HCT116 (cell line): Measurements from ENCODE around the gene SRPRA. TPM values are rescaled to one million over a fixed set of nuclear protein-coding genes. Genes with fewer than 3 reads are reported as not detected.
A peak's percentile ranks its signal among the peaks of the same experiment; 100 is the strongest.

Experiments used
- ATAC-seq: fragments of 200-7000 bp; cut with Tn5 transposase; 2 replicates; pipeline ENCODE4 v1.9.1; 2020; ENCODE audit warnings: mild to moderate bottlenecking, moderate library complexity
- BruUV-seq: library from RNA; stranded (reverse); fragments of 400-500 nt; replicated peaks from 2 replicates; lab custom pipeline; 2021; lab: Mats Ljungman, UMichigan
- CTCF ChIA-PET: fragments of 300-600 bp; sonication (Branson Sonifier 250); formaldehyde crosslinking; loops from one replicate; lab custom pipeline; 2021; ENCODE audit warnings: antibody characterized with exemption; lab: Charles Lee
- POLR2A ChIA-PET: fragments of 300-600, 350-600 bp; sonication (Branson Sonifier 250); formaldehyde crosslinking; loops from one replicate; lab custom pipeline; 2021; ENCODE audit warnings: antibody characterized with exemption; lab: Charles Lee
- RAD21 ChIA-PET, 2 experiments: fragments of 300-600 bp; sonication (Branson Sonifier 250); formaldehyde crosslinking; loops; one replicate each; lab custom pipeline; 2023; ENCODE audit warnings: low total read pairs in 2 of 2; ENCODE audit not compliant: uncharacterized antibody in 2 of 2, unreplicated experiment in 2 of 2, low non-redundant PET in 1 of 2; lab: Charles Lee
- DNase-seq: peaks from one replicate; pipeline ENCODE4 v3.0.0-alpha.2; 2010; ENCODE audit warnings: low read depth, low spot score
- H2AFZ ChIP-seq: fragments of 200-600 bp; shearing (Covaris generic), sonication (generic); 2 replicates; pipeline ENCODE4 v1.6.1; 2017; ENCODE audit warnings: low read depth, mixed run types, mixed read lengths, antibody characterized with exemption, low read length; ENCODE audit not compliant: poor library complexity, severe bottlenecking
- H3K27ac ChIP-seq: 2 replicates; pipeline ENCODE4 v1.5.1; 2012; ENCODE audit warnings: low read depth, low read length
- H3K27me3 ChIP-seq: fragments of 200-600 bp; sonication (generic); 2 replicates; pipeline ENCODE4 v1.6.1; 2016; ENCODE audit warnings: mixed run types, low read length, mixed read lengths; ENCODE audit not compliant: insufficient read depth
- H3K36me3 ChIP-seq, 2 experiments: fragments of 200-500 bp in 1 of 2; fragments of 200-600 bp in 1 of 2; sonication (Bioruptor generic) in 1 of 2; sonication (generic) in 1 of 2; 2 replicates each; pipeline versions ENCODE4 v1.5.1 to v1.6.1; 2014 to 2016; ENCODE audit warnings: low read length in 2 of 2, inconsistent platforms in 1 of 2, mixed read lengths in 1 of 2, mixed run types in 1 of 2; ENCODE audit not compliant: insufficient read depth in 2 of 2, control insufficient read depth in 1 of 2
- H3K4me1 ChIP-seq, 2 experiments: fragments of 200-600 bp in 1 of 2; sonication (generic) in 1 of 2; 2 replicates each; pipeline versions ENCODE4 v1.5.1 to v1.6.1; 2012 to 2017; ENCODE audit warnings: low read length in 2 of 2, inconsistent platforms in 1 of 2, mild to moderate bottlenecking in 1 of 2, mixed read lengths in 1 of 2, mixed run types in 1 of 2, moderate library complexity in 1 of 2; ENCODE audit not compliant: insufficient read depth in 2 of 2, control insufficient read depth in 1 of 2
- H3K4me2 ChIP-seq: fragments of 200-600 bp; sonication (generic); 2 replicates; pipeline ENCODE4 v1.6.1; 2017; ENCODE audit warnings: mixed run types, low read length, mixed read lengths
- H3K4me3 ChIP-seq, 2 experiments: fragments of 200-600 bp in 1 of 2; sonication (generic) in 1 of 2; replicated peaks in 1 of 2; 2 replicates each; pipeline ENCODE4 v1.5.1; 2011 to 2016; ENCODE audit warnings: low read length in 2 of 2, control low read depth in 1 of 2, low read depth in 1 of 2, mild to moderate bottlenecking in 1 of 2, mixed read lengths in 1 of 2, mixed run types in 1 of 2
- H3K79me2 ChIP-seq: fragments of 200-600 bp; sonication (generic); 2 replicates; pipeline ENCODE4 v1.6.1; 2017; ENCODE audit warnings: mild to moderate bottlenecking, mixed run types, low read length, moderate library complexity, mixed read lengths; ENCODE audit not compliant: insufficient read depth
- H3K9ac ChIP-seq: fragments of 200-600 bp; sonication (generic); 2 replicates; pipeline ENCODE4 v1.6.1; 2016; ENCODE audit warnings: low read length, mixed read lengths
- H3K9me2 ChIP-seq: fragments of 200-600 bp; sonication (generic), shearing (Covaris generic); 2 replicates; pipeline ENCODE4 v1.6.1; 2017; ENCODE audit warnings: mixed run types, mild to moderate bottlenecking, moderate library complexity; ENCODE audit not compliant: insufficient read depth
- H3K9me3 ChIP-seq, 2 experiments: fragments of 200-500 bp in 1 of 2; fragments of 200-600 bp in 1 of 2; sonication (Bioruptor generic) in 1 of 2; sonication (generic) in 1 of 2; 2 replicates each; pipeline ENCODE4 v1.6.1; 2014 to 2017; ENCODE audit warnings: low read length in 2 of 2, mixed read lengths in 2 of 2, inconsistent platforms in 1 of 2, low read depth in 1 of 2, mild to moderate bottlenecking in 1 of 2, mixed run types in 1 of 2, moderate library complexity in 1 of 2; ENCODE audit not compliant: control insufficient read depth in 1 of 2, insufficient read depth in 1 of 2
- H4K20me1 ChIP-seq: fragments of 200-600 bp; sonication (generic), shearing (Covaris generic); 2 replicates; pipeline ENCODE4 v1.6.1; 2017; ENCODE audit warnings: mixed run types, mild to moderate bottlenecking, moderate library complexity; ENCODE audit not compliant: insufficient read depth
- CBX3 ChIP-seq: IDR thresholded peaks from 2 replicates; pipeline ENCODE4 v1.6.1; 2012; ENCODE audit warnings: low read depth
- CEBPB ChIP-seq: IDR thresholded peaks from 2 replicates; pipeline ENCODE4 v1.6.1; 2012; ENCODE audit warnings: low read depth
- CTCF ChIP-seq, 3 experiments: fragments of 200-600 bp in 1 of 3; sonication (generic) in 1 of 3; IDR thresholded peaks in 2 of 3; conservative IDR thresholded peaks in 1 of 3; 2 replicates each; pipeline ENCODE4 v1.5.1; 2012 to 2017; ENCODE audit warnings: low read depth in 2 of 3, low read length in 2 of 3, antibody characterized with exemption in 1 of 3, borderline replicate concordance in 1 of 3, control low read depth in 1 of 3, mild to moderate bottlenecking in 1 of 3, mixed read lengths in 1 of 3, mixed run types in 1 of 3, moderate library complexity in 1 of 3; ENCODE audit not compliant: insufficient read depth in 1 of 3
- EGR1 ChIP-seq: IDR thresholded peaks from 2 replicates; pipeline ENCODE4 v1.6.1; 2012; ENCODE audit warnings: low read depth
- ELF1 ChIP-seq: IDR thresholded peaks from 2 replicates; pipeline ENCODE4 v1.6.1; 2012; ENCODE audit warnings: low read depth, borderline replicate concordance
- EZH2 ChIP-seq: fragments of 200-600 bp; sonication (generic); IDR thresholded peaks from 2 replicates; pipeline ENCODE4 v1.6.1; 2017; ENCODE audit warnings: antibody characterized with exemption, mixed run types
- EZH2phosphoT487 ChIP-seq: fragments of 200-600 bp; IDR thresholded peaks from 2 replicates; pipeline ENCODE4 v1.6.1; 2018; ENCODE audit warnings: antibody characterized with exemption, borderline replicate concordance
- FOSL1 ChIP-seq: IDR thresholded peaks from 2 replicates; pipeline ENCODE4 v1.6.1; 2012; ENCODE audit warnings: low read depth
- POLR2A ChIP-seq: IDR thresholded peaks from 2 replicates; pipeline ENCODE4 v1.7.0; 2011; ENCODE audit warnings: borderline replicate concordance; ENCODE audit not compliant: insufficient read depth, insufficient read length; ENCODE audit errors: extremely low read depth
- POLR2AphosphoS5 ChIP-seq: IDR thresholded peaks from 2 replicates; pipeline ENCODE4 v1.6.1; 2011; ENCODE audit warnings: mild to moderate bottlenecking, low read depth, low read length, moderate library complexity
- RAD21 ChIP-seq: IDR thresholded peaks from 2 replicates; pipeline ENCODE4 v1.6.1; 2012; ENCODE audit warnings: low read depth, mild to moderate bottlenecking
- REST ChIP-seq: IDR thresholded peaks from 2 replicates; pipeline ENCODE4 v1.6.1; 2012; ENCODE audit warnings: low read depth
- SIN3A ChIP-seq: IDR thresholded peaks from 2 replicates; pipeline ENCODE4 v1.6.1; 2012; ENCODE audit warnings: low read depth
- SP1 ChIP-seq: IDR thresholded peaks from 2 replicates; pipeline ENCODE4 v1.6.1; 2012; ENCODE audit warnings: low read depth
- TCF7L2 ChIP-seq: IDR thresholded peaks from 2 replicates; pipeline ENCODE4 v1.7.0; 2011; ENCODE audit warnings: borderline replicate concordance, inconsistent platforms; ENCODE audit not compliant: insufficient read depth, insufficient read length; ENCODE audit errors: extremely low read depth
- YY1 ChIP-seq: IDR thresholded peaks from 2 replicates; pipeline ENCODE4 v1.6.1; 2011; ENCODE audit warnings: low read length, low read depth, moderate library complexity, mild to moderate bottlenecking; ENCODE audit not compliant: insufficient replicate concordance; ENCODE audit errors: extremely low read depth
- ZFX ChIP-seq: fragments of 450-650 bp; IDR thresholded peaks from 2 replicates; pipeline ENCODE4 v1.6.1; 2017
- ZNF274 ChIP-seq: fragments of 200-500 bp; sonication (Bioruptor generic); IDR thresholded peaks from 2 replicates; pipeline ENCODE4 v1.6.1; 2014; ENCODE audit warnings: mild to moderate bottlenecking, low read depth, low read length, inconsistent platforms
- intact Hi-C: fragments of 100-400 bp; cut with micrococcal nuclease; formaldehyde crosslinking; loops from 2 replicates; pipeline ENCODE4 v1.10.0; 2022
- total RNA-seq: library from RNA; stranded (reverse); gene quantifications from one replicate; pipeline ENCODE4 v1.2.1, GENCODE V29; 2021; ENCODE audit not compliant: unreplicated experiment
- TF ChIP-seq, protein P1 (sequence below): IDR thresholded peaks from 2 replicates; pipeline ENCODE4 v1.6.1; 2012
- TF ChIP-seq, protein P2 (sequence below): IDR thresholded peaks from 2 replicates; pipeline ENCODE4 v1.6.1; 2012

SRPRA gene
- total RNA-seq, 1 experiment from 2014 or later, result 74.5 TPM

DNA sequence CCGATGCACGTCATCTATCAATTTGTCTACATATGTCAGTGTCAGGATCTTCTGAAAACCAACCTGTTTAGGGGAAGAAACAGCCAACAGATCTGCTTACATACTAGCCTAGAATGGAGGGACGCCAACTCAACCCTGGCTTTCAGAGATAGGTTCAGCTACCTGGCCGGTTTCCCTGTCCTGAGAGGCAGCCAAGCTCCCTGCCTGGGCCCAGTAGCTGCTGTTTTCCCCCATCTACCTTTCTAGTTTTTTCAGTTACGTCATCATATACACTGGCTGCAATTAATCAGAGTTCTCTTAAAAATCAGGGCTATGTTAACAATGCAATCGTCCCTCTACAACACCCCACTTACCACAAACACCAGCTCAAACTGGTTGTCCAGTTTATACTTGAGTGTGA, 1.0 kb downstream of the SRPRA start:
- peak overlapping the region; percentile 86 for H3K4me2 ChIP-seq
- no peaks in the 10 kb centered on the region for H3K9me2 ChIP-seq
- intact Hi-C loops, result loop anchor here (2.0 kb wide), 1 partner anchor 57 kb away; the partner anchor contains the start of genes FAM118B and RPUSD4
- peak overlapping the region; percentile 95 to 99 for H3K4me3 ChIP-seq
- no peak for DNase-seq
- ChIA-PET RAD21 (no interaction called here), CTCF (no interaction called here), POLR2A (no interaction called here)
- H3K4me1 ChIP-seq, result peaks cover 3 to 20% of the 10 kb centered on the region in 2 experiments; a peak in 2 of 4 replicates
- TF ChIP-seq POLR2A, result no peak
- no peak for TF ChIP-seq RAD21
- TF ChIP-seq TCF7L2, result no peak
- TF ChIP-seq EGR1, result no peak
- TF ChIP-seq EZH2phosphoT487, result no peak
- TF ChIP-seq ZFX, result no peak
- TF ChIP-seq FOSL1, result no peak
- TF ChIP-seq YY1, result no peak
- no peak for TF ChIP-seq CEBPB
- no peak for TF ChIP-seq POLR2AphosphoS5
- no peak for TF ChIP-seq SP1
- TF ChIP-seq, protein P1, sequence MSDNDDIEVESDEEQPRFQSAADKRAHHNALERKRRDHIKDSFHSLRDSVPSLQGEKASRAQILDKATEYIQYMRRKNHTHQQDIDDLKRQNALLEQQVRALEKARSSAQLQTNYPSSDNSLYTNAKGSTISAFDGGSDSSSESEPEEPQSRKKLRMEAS, result no peak
- no peak for TF ChIP-seq SIN3A
- TF ChIP-seq EZH2, result no peak
- TF ChIP-seq, protein P2, sequence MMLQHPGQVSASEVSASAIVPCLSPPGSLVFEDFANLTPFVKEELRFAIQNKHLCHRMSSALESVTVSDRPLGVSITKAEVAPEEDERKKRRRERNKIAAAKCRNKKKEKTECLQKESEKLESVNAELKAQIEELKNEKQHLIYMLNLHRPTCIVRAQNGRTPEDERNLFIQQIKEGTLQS, result no peak
- no peak for TF ChIP-seq CBX3
- TF ChIP-seq REST, result no peak
- TF ChIP-seq CTCF (IDR thresholded peaks at IDR 0.05 in 2 of 3, conservative IDR thresholded peaks at IDR 0.05 in 1 of 3; ENCODE audit: borderline replicate concordance in 1 of 3, insufficient read depth in 1 of 3, low read depth in 2 of 3, low read length in 2 of 3), result no peak
- TF ChIP-seq ZNF274, result no peak
- TF ChIP-seq ELF1, result no peak
- TF ChIP-seq, all 23 proteins: peak for 0
- Histone ChIP-seq H3K27ac (peak overlapping the region; percentile 69; the same call in 1 of the 2 replicates), H2AFZ (no peak overlapping the region), H4K20me1 (no peaks in the 10 kb centered on the region), H3K9me3 (no peaks in the 10 kb centered on the region), H3K9ac (peak overlapping the region; percentile 95), H3K36me3 (peaks cover 31 to 45% of the 10 kb centered on the region in 2 experiments), H3K79me2 (peaks cover 51% of the 10 kb centered on the region), H3K27me3 (no peaks in the 10 kb centered on the region)
- no TSS peak for BruUV-seq
- ATAC-seq, result no peak
